Measurements from ENCODE around the gene MRPS25. TPM values are rescaled to one million over a fixed set of nuclear protein-coding genes. Genes with fewer than 3 reads are reported as not detected.
A peak's percentile ranks its signal among the peaks of the same experiment; 100 is the strongest.
"Not testable (repeated sequence)": the region's sequence is repeated elsewhere in the genome, so short reads cannot be mapped to it uniquely, and the experiment has no call there.

MRPS25 gene
- total RNA-seq, 1 experiment from 2014 or later, result 58.3 TPM

GRCh38 chr3:15007681-15008141 lies 57.4 kb downstream of the MRPS25 start:
- Histone ChIP-seq H3K9me2 (ENCODE audit: insufficient read depth) (no peaks in the 10 kb centered on the region), H3K4me3 (replicated peaks in 1 of 2; ENCODE audit: low read depth in 1 of 2, low read length in 2 of 2) (no peak overlapping the region), H3K27me3 (ENCODE audit: insufficient read depth, low read length) (no peaks in the 10 kb centered on the region), H3K27ac (ENCODE audit: low read depth, low read length) (no peak overlapping the region), H3K4me2 (ENCODE audit: low read length) (no peak overlapping the region), H4K20me1 (ENCODE audit: insufficient read depth) (no peaks in the 10 kb centered on the region), H3K36me3 (ENCODE audit: control insufficient read depth in 1 of 2, insufficient read depth in 2 of 2, low read length in 2 of 2) (peaks cover 3 to 8% of the 10 kb centered on the region in 2 experiments; a peak in 1 of 4 replicates), H3K4me1 (ENCODE audit: control insufficient read depth in 1 of 2, insufficient read depth in 2 of 2, low read length in 2 of 2) (no peaks in the 10 kb centered on the region), H3K79me2 (ENCODE audit: insufficient read depth, low read length) (peaks cover 6% of the 10 kb centered on the region; the same call in 1 of the 2 replicates), H2AFZ (ENCODE audit: low read depth, low read length, poor library complexity, severe bottlenecking) (no peak overlapping the region), H3K9ac (ENCODE audit: low read length) (no peak overlapping the region), H3K9me3 (ENCODE audit: control insufficient read depth in 1 of 2, insufficient read depth in 1 of 2, low read depth in 1 of 2, low read length in 2 of 2) (no peaks in the 10 kb centered on the region)
- ChIA-PET CTCF (no interaction called here), POLR2A (no interaction called here), RAD21 (ENCODE audit: low non-redundant PET in 1 of 2, low total read pairs in 2 of 2, uncharacterized antibody in 2 of 2, unreplicated experiment in 2 of 2) (no interaction called here)
- DNase-seq (ENCODE audit: low read depth, low spot score), result no peak
- TF ChIP-seq ZNF274 (IDR thresholded peaks at IDR 0.05; ENCODE audit: low read depth, low read length) (no peak), ZFX (IDR thresholded peaks at IDR 0.05) (no peak), SRF (IDR thresholded peaks at IDR 0.05; ENCODE audit: low read depth) (no peak), POLR2A (IDR thresholded peaks at IDR 0.05; ENCODE audit: borderline replicate concordance, extremely low read depth, insufficient read depth, insufficient read length) (no peak), MAX (IDR thresholded peaks at IDR 0.05) (no peak), FOSL1 (IDR thresholded peaks at IDR 0.05; ENCODE audit: low read depth) (no peak), EZH2 (IDR thresholded peaks at IDR 0.05) (no peak), RAD21 (IDR thresholded peaks at IDR 0.05; ENCODE audit: low read depth) (no peak)
- TF ChIP-seq, protein P1, sequence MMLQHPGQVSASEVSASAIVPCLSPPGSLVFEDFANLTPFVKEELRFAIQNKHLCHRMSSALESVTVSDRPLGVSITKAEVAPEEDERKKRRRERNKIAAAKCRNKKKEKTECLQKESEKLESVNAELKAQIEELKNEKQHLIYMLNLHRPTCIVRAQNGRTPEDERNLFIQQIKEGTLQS (IDR thresholded peaks at IDR 0.05), result no peak
- intact Hi-C loops (cut with micrococcal nuclease), result no loop called here
- ATAC-seq, result no peak
- TSS peak; percentile 33 for BruUV-seq (replicated peaks)

- CTCF ChIA-PET; H3K9me2 ChIP-seq (ENCODE audit: insufficient read depth); H2AFZ ChIP-seq (ENCODE audit: low read depth, low read length, poor library complexity, severe bottlenecking); ATAC-seq; BruUV-seq (replicated peaks); H4K20me1 ChIP-seq (ENCODE audit: insufficient read depth); H3K36me3 ChIP-seq (ENCODE audit: control insufficient read depth in 1 of 2, insufficient read depth in 2 of 2, low read length in 2 of 2); H3K4me1 ChIP-seq (ENCODE audit: control insufficient read depth in 1 of 2, insufficient read depth in 2 of 2, low read length in 2 of 2); DNase-seq (ENCODE audit: low read depth, low spot score); H3K9me3 ChIP-seq (ENCODE audit: control insufficient read depth in 1 of 2, insufficient read depth in 1 of 2, low read depth in 1 of 2, low read length in 2 of 2); POLR2A ChIA-PET; RAD21 ChIA-PET (ENCODE audit: low non-redundant PET in 1 of 2, low total read pairs in 2 of 2, uncharacterized antibody in 2 of 2, unreplicated experiment in 2 of 2); intact Hi-C loops (cut with micrococcal nuclease); H3K27ac ChIP-seq (ENCODE audit: low read depth, low read length); H3K9ac ChIP-seq (ENCODE audit: low read length); H3K4me3 ChIP-seq (replicated peaks in 1 of 2; ENCODE audit: low read depth in 1 of 2, low read length in 2 of 2); H3K4me2 ChIP-seq (ENCODE audit: low read length); H3K27me3 ChIP-seq (ENCODE audit: insufficient read depth, low read length): not testable (repeated sequence)
- H3K79me2 ChIP-seq (ENCODE audit: insufficient read depth, low read length), result peaks cover 60% of the 10 kb centered on the region
Observed at GRCh38 chr3:14999182-14999581, 65.9 kb downstream of the MRPS25 start.

Other genes starting within 250 kb of the MRPS25 start
- 0.22 TPM for gene FGD5, start 246.4 kb downstream of the MRPS25 start, total RNA-seq (2021; ENCODE audit: unreplicated experiment)
- gene NR2C2, start 117.7 kb downstream of the MRPS25 start, total RNA-seq (2021; ENCODE audit: unreplicated experiment), result 45.0 TPM
- gene RBSN, start 33.8 kb upstream of the MRPS25 start, total RNA-seq (2021; ENCODE audit: unreplicated experiment), result 18.4 TPM
- 27.7 TPM for gene CAPN7, start 140.9 kb upstream of the MRPS25 start, total RNA-seq (2021; ENCODE audit: unreplicated experiment)